NCI-H446 (cell line): ENCODE data around the gene EXOC4.

ENCODE experiments used
- DNase-seq, 2 experiments: peaks; one replicate each; lab custom pipeline; 2025; lab: John Stamatoyannopoulos, UW

The EXOC4 gene

GRCh38 chr7:133705596-133705995 lies 452.7 kb downstream of the EXOC4 start:
- DNase-seq: no peak

- DNase-seq: no peak
These were observed 453.1 kb downstream of the EXOC4 start for GRCh38 chr7:133706016-133706415.

GRCh38 chr7:133709036-133709880 lies 456.4 kb downstream of the EXOC4 start:
- no peak for DNase-seq

GRCh38 chr7:133712544-133712943 lies 459.7 kb downstream of the EXOC4 start:
- no peak for DNase-seq

GRCh38 chr7:133714654-133715053 lies 461.8 kb downstream of the EXOC4 start:
- no peak for DNase-seq

- no peak for DNase-seq
These were observed 465.3 kb downstream of the EXOC4 start for GRCh38 chr7:133718131-133718530.

- no peak for DNase-seq
These were observed 470.2 kb downstream of the EXOC4 start for GRCh38 chr7:133723044-133723443.

GRCh38 chr7:133724148-133724547 lies 471.3 kb downstream of the EXOC4 start:
- DNase-seq: no peak

GRCh38 chr7:133724694-133725093 lies 471.8 kb downstream of the EXOC4 start:
- no peak for DNase-seq

GRCh38 chr7:133727476-133728214 lies 474.8 kb downstream of the EXOC4 start:
- no peak for DNase-seq

- DNase-seq: no peak
These were observed 477.5 kb downstream of the EXOC4 start for GRCh38 chr7:133730360-133730759.

- DNase-seq: peak in 1 of 2 experiments; percentile 44
These were observed 480.5 kb downstream of the EXOC4 start for GRCh38 chr7:133733401-133733800.

GRCh38 chr7:133735222-133735621 lies 482.3 kb downstream of the EXOC4 start:
- no peak for DNase-seq

GRCh38 chr7:133739817-133740216 lies 486.9 kb downstream of the EXOC4 start:
- no peak for DNase-seq

- no peak for DNase-seq
These were observed 488.2 kb downstream of the EXOC4 start for GRCh38 chr7:133741078-133741477.

- no peak for DNase-seq
These were observed 488.8 kb downstream of the EXOC4 start for GRCh38 chr7:133741703-133742102.

GRCh38 chr7:133742709-133743538 lies 490.0 kb downstream of the EXOC4 start:
- peak in 1 of 2 experiments; percentile 32 for DNase-seq

- no peak for DNase-seq
These were observed 491.6 kb downstream of the EXOC4 start for GRCh38 chr7:133744451-133744850.

- no peak for DNase-seq
These were observed 493.4 kb downstream of the EXOC4 start for GRCh38 chr7:133746305-133746704.

- DNase-seq: no peak
These were observed 494.0 kb downstream of the EXOC4 start for GRCh38 chr7:133746847-133747246.

GRCh38 chr7:133748443-133749407 lies 495.8 kb downstream of the EXOC4 start:
- DNase-seq: no peak
